Lower leg skin (tissue), 4 donors: ENCODE results near the gene D2HGDH. TPM values are rescaled to one million over a fixed set of nuclear protein-coding genes. Genes with fewer than 3 reads are reported as not detected.

Experiments
- DNase-seq, 2 donors: peaks; one replicate each; pipeline ENCODE4 v3.0.0-alpha.2; 2019; ENCODE audit warnings: low spot score in 2 of 2
- H3K4me3 ChIP-seq: fragments of 200-600 bp; sonication (generic); 2 replicates; pipeline ENCODE4 v1.5.1; 2017; ENCODE audit warnings: mild to moderate bottlenecking, low read depth; ENCODE audit not compliant: poor library complexity, severe bottlenecking
- CTCF ChIP-seq, 3 donors: fragments of 450-650 bp; IDR thresholded peaks; one replicate each; pipeline ENCODE4 v1.5.1; 2016; ENCODE audit warnings: antibody characterized with exemption in 3 of 3, mild to moderate bottlenecking in 3 of 3, moderate library complexity in 2 of 3
- POLR2A ChIP-seq, 2 donors: fragments of 450-650 bp; IDR thresholded peaks; one replicate each; pipeline ENCODE4 v1.6.1; 2016 to 2017; ENCODE audit warnings: antibody characterized with exemption in 2 of 2, mild to moderate bottlenecking in 1 of 2, moderate library complexity in 1 of 2
- WGBS, 2 donors: methylation state at CpG; one replicate each; pipeline ENCODE4 v1.1.5; 2018; 5-methylcytosine and 5-hydroxymethylcytosine counted together
- intact Hi-C: fragments of 100-400 bp; cut with DNase I; formaldehyde crosslinking; loops from one replicate; pipeline ENCODE4 v1.15.0; 2023; ENCODE audit warnings: low total_unique reads
- total RNA-seq, 4 donors: library from RNA; depleted of rRNA; stranded (reverse); fragments of >200 nt; gene quantifications; one replicate each; pipeline ENCODE4 v1.1.0, GENCODE V29; 2016

Gene D2HGDH
- total RNA-seq, 4 donors from 2014 or later = 34.8 to 65.1 (median 48.2) TPM

- 85 to 89% methylated on average over 38 to 39 of the region's 40 CpGs for WGBS, 2 donors
- intact Hi-C loops = no loop called here
- DNase-seq = no peak
- TF ChIP-seq CTCF (IDR thresholded peaks at IDR 0.05) (no peak), POLR2A (IDR thresholded peaks at IDR 0.05) (no peak)
- H3K4me3 ChIP-seq = no peak overlapping the region
Observed at GRCh38 chr2:241812730-241813643, 78.6 kb downstream of the D2HGDH start.

DNA sequence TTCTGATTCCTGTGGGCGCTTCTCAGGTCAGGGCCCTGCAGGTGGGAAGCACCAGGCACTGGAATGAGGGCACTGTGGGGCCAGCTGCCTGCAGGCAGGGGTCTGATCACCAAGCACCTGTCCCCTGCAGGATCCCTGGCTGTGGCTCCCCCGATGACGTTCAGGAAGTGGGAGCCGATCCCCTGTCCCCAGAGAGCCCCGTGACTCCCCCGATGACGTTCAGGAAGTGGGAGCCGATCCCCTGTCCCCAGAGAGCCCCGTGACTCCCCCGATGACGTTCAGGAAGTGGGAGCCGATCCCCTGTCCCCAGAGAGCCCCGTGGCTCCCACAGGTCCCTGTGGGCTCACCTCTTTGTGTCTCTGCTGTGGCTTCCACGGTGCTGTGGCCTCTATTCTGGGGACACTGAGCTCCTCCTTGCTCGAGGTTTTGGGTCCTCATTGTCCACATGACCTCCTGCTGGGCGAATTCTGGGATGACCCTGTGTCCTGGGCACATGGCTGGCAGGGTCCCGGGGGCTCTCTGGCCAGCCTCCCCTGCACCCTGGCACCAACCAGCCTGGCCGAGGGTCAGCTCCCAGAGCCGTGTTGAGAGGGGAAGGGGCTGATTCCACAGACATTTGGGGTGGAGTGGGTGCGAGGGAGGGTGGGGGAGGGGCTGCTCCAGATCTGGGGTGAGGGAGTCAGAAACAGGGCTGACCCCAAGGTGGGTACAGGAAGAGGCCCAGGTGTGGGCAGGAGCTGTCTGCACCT is 79.4 kb downstream of the D2HGDH start:
- intact Hi-C loops = no loop called here
- peak in 1 of 2 donors; percentile 78 for DNase-seq
- no peak for TF ChIP-seq POLR2A (IDR thresholded peaks at IDR 0.05)
- no peak for TF ChIP-seq CTCF (IDR thresholded peaks at IDR 0.05)
- no peak overlapping the region for H3K4me3 ChIP-seq
- 56 to 58% methylated on average over 13 to 16 of the region's 20 CpGs for WGBS, 2 donors

DNA sequence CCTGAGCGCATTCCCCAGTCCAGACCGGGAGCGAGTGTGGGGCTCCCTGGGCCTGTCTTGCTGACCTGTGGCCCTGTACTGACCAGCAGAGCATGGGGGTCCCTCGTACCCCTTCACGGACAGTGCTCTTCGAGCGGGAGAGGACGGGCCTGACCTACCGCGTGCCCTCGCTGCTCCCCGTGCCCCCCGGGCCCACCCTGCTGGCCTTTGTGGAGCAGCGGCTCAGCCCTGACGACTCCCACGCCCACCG is 79.9 kb downstream of the D2HGDH start:
- intact Hi-C loops = no loop called here
- WGBS, 2 donors = 91 to 95% methylated on average over 6 to 13 of the region's 17 CpGs
- no peak for TF ChIP-seq POLR2A (IDR thresholded peaks at IDR 0.05)
- no peak for TF ChIP-seq CTCF (IDR thresholded peaks at IDR 0.05)

GRCh38 chr2:241814643-241815476 is 80.4 kb downstream of the D2HGDH start:
- WGBS, 2 donors = 84 to 90% methylated on average over 40 to 42 of the region's 52 CpGs
- H3K4me3 ChIP-seq = no peak overlapping the region
- intact Hi-C loops = no loop called here
- DNase-seq = peak in 1 of 2 donors; percentile 84
- TF ChIP-seq POLR2A (IDR thresholded peaks at IDR 0.05) (no peak), CTCF (IDR thresholded peaks at IDR 0.05) (no peak)

More for the DNA sequence above, 79.9 kb downstream of the D2HGDH start:
- H3K4me3 ChIP-seq = no peak overlapping the region
- DNase-seq = no peak

- intact Hi-C loops = no loop called here
- DNase-seq = peak in 1 of 2 donors; percentile 81
- TF ChIP-seq CTCF (IDR thresholded peaks at IDR 0.05) (no peak), POLR2A (IDR thresholded peaks at IDR 0.05) (no peak)
- no peak overlapping the region for H3K4me3 ChIP-seq
- WGBS, 2 donors = 81% methylated on average over 32 to 44 of the region's 48 CpGs
Observed at GRCh38 chr2:241815477-241816430, 81.3 kb downstream of the D2HGDH start.
